Body of pancreas (tissue), 4 donors: ENCODE data around the gene BRD3OS. TPM values are rescaled to one million over a fixed set of nuclear protein-coding genes. Genes with fewer than 3 reads are reported as not detected.

Source experiments
- ATAC-seq: fragments of 150-250 bp; one replicate; pipeline ENCODE4 v1.9.1; 2016
- DNase-seq, 4 donors: peaks; one replicate each; pipeline ENCODE4 v3.0.0-alpha.2; 2019
- H3K27ac ChIP-seq, 4 donors: fragments of 200-600 bp; sonication (generic); 1 replicate in 3 of 4; 2 replicates in 1 of 4; pipeline versions ENCODE4 v1.5.1 to v1.6.1; 2016 to 2019; ENCODE audit warnings: mild to moderate bottlenecking in 1 of 4, mixed read lengths in 1 of 4, moderate library complexity in 1 of 4
- H3K27me3 ChIP-seq, 2 donors: fragments of 200-600 bp; sonication (generic); one replicate each; pipeline ENCODE4 v1.6.0; 2016; ENCODE audit warnings: mild to moderate bottlenecking in 1 of 2
- H3K36me3 ChIP-seq, 2 donors: fragments of 200-600 bp; sonication (generic); replicated peaks in 1 of 2; 2 replicates each; pipeline ENCODE4 v1.5.1; 2016; ENCODE audit warnings: low read depth in 2 of 2; ENCODE audit not compliant: insufficient read depth in 1 of 2
- H3K4me1 ChIP-seq: fragments of 200-600 bp; sonication (generic); one replicate; pipeline ENCODE4 v1.6.0; 2016
- H3K4me3 ChIP-seq, 2 donors: fragments of 200-600 bp; sonication (generic); 1 replicate in 1 of 2; 2 replicates in 1 of 2; pipeline ENCODE4 v1.5.1; 2016 to 2019
- H3K9me3 ChIP-seq, 3 donors: fragments of 200-600 bp; sonication (generic); 1 replicate in 2 of 3; 2 replicates in 1 of 3; pipeline ENCODE4 v1.5.1; 2016
- POLR2A ChIP-seq, 3 donors: fragments of 450-650 bp; IDR thresholded peaks; one replicate each; pipeline ENCODE4 v1.6.1; 2016; ENCODE audit warnings: antibody characterized with exemption in 3 of 3, mild to moderate bottlenecking in 2 of 3
- WGBS, 2 donors: methylation state at CpG; one replicate each; pipeline ENCODE4 v1.1.5; 2017; 5-methylcytosine and 5-hydroxymethylcytosine counted together
- intact Hi-C: fragments of 100-400 bp; cut with DNase I; formaldehyde crosslinking; loops from one replicate; pipeline ENCODE4 v1.15.1; 2023
- total RNA-seq, 2 donors: library from RNA; depleted of rRNA; stranded (reverse); fragments of >200 nt; gene quantifications; one replicate each; pipeline ENCODE4 v1.1.0, GENCODE V29; 2016
- TF ChIP-seq, protein P1 (sequence below), 7 experiments: fragments of 450-650 bp in 4 of 7; fragments of 200-600 bp in 3 of 7; sonication (generic) in 3 of 7; IDR thresholded peaks; one replicate each; pipeline ENCODE4 v1.5.1; 2016 to 2019; ENCODE audit warnings: antibody characterized with exemption in 7 of 7

The BRD3OS gene
- total RNA-seq, 2 donors from 2014 or later = 7.3 to 9.6 TPM

DNA sequence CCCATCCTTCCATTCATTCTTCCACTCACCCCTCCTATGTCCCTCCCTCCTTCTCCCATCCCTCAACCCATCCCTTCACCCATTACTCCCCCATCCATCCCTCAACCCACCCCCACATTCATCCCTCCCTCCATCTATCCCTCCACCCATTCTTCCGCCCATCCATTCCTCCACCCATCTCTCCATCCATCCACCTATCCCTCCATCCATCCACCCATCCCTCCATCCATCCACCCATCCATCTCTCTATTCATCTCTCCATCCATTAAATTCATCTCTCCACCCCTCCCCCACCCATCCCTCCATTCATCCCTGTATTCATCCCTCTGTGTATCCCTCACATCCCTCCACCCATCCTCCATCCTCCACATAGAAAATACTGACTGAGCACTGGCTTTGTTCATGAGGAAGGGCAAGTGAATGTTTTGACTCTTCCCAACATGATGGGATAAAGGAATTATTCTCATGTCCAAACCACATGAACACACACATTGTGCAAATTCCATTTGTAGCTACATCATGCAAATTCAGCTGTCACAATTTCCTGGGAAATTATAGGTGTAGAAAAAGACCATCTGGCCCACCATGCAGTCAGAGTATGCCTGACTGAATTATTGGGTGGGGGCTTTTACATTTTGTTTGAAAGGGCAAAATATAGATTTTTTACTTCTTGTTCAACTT is 26.2 kb upstream of the BRD3OS start:
- Histone ChIP-seq H3K27ac (no peak overlapping the region), H3K4me3 (no peak overlapping the region), H3K4me1 (peaks cover 3% of the 10 kb centered on the region), H3K36me3 (no peaks in the 10 kb centered on the region), H3K27me3 (no peaks in the 10 kb centered on the region), H3K9me3 (no peaks in the 10 kb centered on the region)
- intact Hi-C loops = loop anchor here (5.0 kb wide), 1 partner anchor 207 kb away; no protein-coding TSS in a partner anchor
- ATAC-seq = no peak
- TF ChIP-seq, protein P1, sequence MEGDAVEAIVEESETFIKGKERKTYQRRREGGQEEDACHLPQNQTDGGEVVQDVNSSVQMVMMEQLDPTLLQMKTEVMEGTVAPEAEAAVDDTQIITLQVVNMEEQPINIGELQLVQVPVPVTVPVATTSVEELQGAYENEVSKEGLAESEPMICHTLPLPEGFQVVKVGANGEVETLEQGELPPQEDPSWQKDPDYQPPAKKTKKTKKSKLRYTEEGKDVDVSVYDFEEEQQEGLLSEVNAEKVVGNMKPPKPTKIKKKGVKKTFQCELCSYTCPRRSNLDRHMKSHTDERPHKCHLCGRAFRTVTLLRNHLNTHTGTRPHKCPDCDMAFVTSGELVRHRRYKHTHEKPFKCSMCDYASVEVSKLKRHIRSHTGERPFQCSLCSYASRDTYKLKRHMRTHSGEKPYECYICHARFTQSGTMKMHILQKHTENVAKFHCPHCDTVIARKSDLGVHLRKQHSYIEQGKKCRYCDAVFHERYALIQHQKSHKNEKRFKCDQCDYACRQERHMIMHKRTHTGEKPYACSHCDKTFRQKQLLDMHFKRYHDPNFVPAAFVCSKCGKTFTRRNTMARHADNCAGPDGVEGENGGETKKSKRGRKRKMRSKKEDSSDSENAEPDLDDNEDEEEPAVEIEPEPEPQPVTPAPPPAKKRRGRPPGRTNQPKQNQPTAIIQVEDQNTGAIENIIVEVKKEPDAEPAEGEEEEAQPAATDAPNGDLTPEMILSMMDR (IDR thresholded peaks at IDR 0.05) = no peak
- TF ChIP-seq POLR2A (IDR thresholded peaks at IDR 0.05) = no peak
- WGBS, 2 donors = 97 to 100% methylated on average over 1 of the region's 1 CpG
- DNase-seq = no peak

DNA sequence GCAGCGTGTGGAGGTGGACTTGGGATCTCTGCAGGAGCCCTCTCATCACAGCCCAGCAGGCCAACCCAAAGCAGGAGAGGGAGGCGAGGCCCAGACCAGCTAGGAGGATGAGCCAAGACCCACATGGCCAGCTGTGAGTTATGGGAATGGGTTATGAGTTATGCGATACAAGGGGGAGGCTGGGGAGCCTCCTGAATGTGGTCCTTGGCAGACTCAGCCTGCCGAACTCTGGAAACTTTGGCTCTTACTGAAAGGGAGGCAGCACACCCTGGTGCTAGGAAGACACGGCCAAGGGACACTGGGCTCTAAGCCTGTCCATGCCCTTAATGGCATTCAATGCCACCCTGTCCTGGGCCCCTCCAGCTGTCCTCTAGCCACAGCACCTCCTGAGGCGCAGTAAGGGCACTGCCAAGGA is 25.4 kb upstream of the BRD3OS start:
- DNase-seq = no peak
- intact Hi-C loops = loop anchor here (5.0 to 10.0 kb wide), 2 partner anchors 208 to 465 kb away; partner anchors contain the start of gene ADAMTSL2
- H3K27me3 ChIP-seq = no peaks in the 10 kb centered on the region
- no peaks in the 10 kb centered on the region for H3K36me3 ChIP-seq
- WGBS, 2 donors = 81 to 84% methylated on average over 3 to 6 of the region's 6 CpGs
- H3K4me3 ChIP-seq = no peak overlapping the region
- ATAC-seq = no peak
- no peak for TF ChIP-seq POLR2A (IDR thresholded peaks at IDR 0.05)
- TF ChIP-seq, protein P1 (IDR thresholded peaks at IDR 0.05) = no peak
- H3K9me3 ChIP-seq = no peaks in the 10 kb centered on the region
- no peaks in the 10 kb centered on the region for H3K4me1 ChIP-seq
- H3K27ac ChIP-seq = no peak overlapping the region

GRCh38 chr9:134002796-134003195 is 22.5 kb upstream of the BRD3OS start:
- intact Hi-C loops = loop anchor here (10.0 kb wide), 1 partner anchor 468 kb away; the partner anchor contains the start of gene ADAMTSL2
- no peaks in the 10 kb centered on the region for H3K4me1 ChIP-seq
- DNase-seq = no peak
- H3K27ac ChIP-seq = no peak overlapping the region
- no peak for ATAC-seq
- H3K36me3 ChIP-seq = no peaks in the 10 kb centered on the region
- TF ChIP-seq POLR2A (IDR thresholded peaks at IDR 0.05) = no peak
- TF ChIP-seq, protein P1 (IDR thresholded peaks at IDR 0.05) = no peak
- WGBS, 2 donors = 75 to 86% methylated on average over 2 of the region's 2 CpGs
- H3K9me3 ChIP-seq = no peaks in the 10 kb centered on the region
- H3K27me3 ChIP-seq = no peaks in the 10 kb centered on the region
- H3K4me3 ChIP-seq = no peak overlapping the region

DNA sequence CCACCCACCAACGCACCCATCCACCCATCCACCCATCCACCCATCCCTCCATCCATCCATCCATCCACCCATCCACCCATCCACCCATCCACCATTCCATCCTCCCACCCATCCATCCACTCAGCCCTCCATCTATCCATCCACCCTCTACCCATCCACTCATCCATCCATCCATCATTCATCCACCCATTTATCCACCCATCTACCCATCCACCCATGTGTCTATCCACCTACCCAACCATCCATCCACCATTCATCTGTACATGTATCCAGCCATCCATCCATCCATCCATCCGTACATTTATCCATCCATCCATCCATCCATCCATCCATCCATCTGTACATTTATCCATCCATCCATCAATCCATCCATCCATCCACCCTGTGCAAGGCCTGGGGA is 22.0 kb upstream of the BRD3OS start:
- intact Hi-C loops = loop anchor here (10.0 kb wide), 1 partner anchor 468 kb away; the partner anchor contains the start of gene ADAMTSL2
- Histone ChIP-seq H3K4me3 (no peak overlapping the region), H3K9me3 (no peaks in the 10 kb centered on the region), H3K27me3 (no peaks in the 10 kb centered on the region), H3K4me1 (no peaks in the 10 kb centered on the region), H3K36me3 (no peaks in the 10 kb centered on the region), H3K27ac (no peak overlapping the region)
- ATAC-seq = no peak
- WGBS, 2 donors = 69 to 76% methylated on average over 2 of the region's 2 CpGs
- DNase-seq = no peak
- TF ChIP-seq POLR2A (IDR thresholded peaks at IDR 0.05) = no peak
- TF ChIP-seq, protein P1 (IDR thresholded peaks at IDR 0.05) = no peak
